ENCODE measurements around the gene PTPN4.

The PTPN4 gene

GRCh38 chr2:119929537-119929936 is 169.8 kb downstream of the PTPN4 start:
- DNase-seq (ENCODE audit: low read depth), result no peak
- no peak overlapping the region for H3K4me3 ChIP-seq (ENCODE audit: low read depth, low read length)
- TF ChIP-seq CTCF (IDR thresholded peaks at IDR 0.05; ENCODE audit: low read depth, low read length, missing control alignments), result no peak

- no peak overlapping the region for H3K4me3 ChIP-seq (ENCODE audit: low read depth, low read length)
- no peak for DNase-seq (ENCODE audit: low read depth)
- no peak for TF ChIP-seq CTCF (IDR thresholded peaks at IDR 0.05; ENCODE audit: low read depth, low read length, missing control alignments)
These were observed 173.1 kb downstream of the PTPN4 start for GRCh38 chr2:119932809-119933208.

GRCh38 chr2:119934319-119934718 is 174.6 kb downstream of the PTPN4 start:
- TF ChIP-seq CTCF (IDR thresholded peaks at IDR 0.05; ENCODE audit: low read depth, low read length, missing control alignments), result no peak
- H3K4me3 ChIP-seq (ENCODE audit: low read depth, low read length), result no peak overlapping the region
- no peak for DNase-seq (ENCODE audit: low read depth)

GRCh38 chr2:119937680-119938079 is 178.0 kb downstream of the PTPN4 start:
- no peak for TF ChIP-seq CTCF (IDR thresholded peaks at IDR 0.05; ENCODE audit: low read depth, low read length, missing control alignments)
- H3K4me3 ChIP-seq (ENCODE audit: low read depth, low read length), result no peak overlapping the region
- no peak for DNase-seq (ENCODE audit: low read depth)

- H3K4me3 ChIP-seq (ENCODE audit: low read depth, low read length), result no peak overlapping the region
- no peak for DNase-seq (ENCODE audit: low read depth)
- no peak for TF ChIP-seq CTCF (IDR thresholded peaks at IDR 0.05; ENCODE audit: low read depth, low read length, missing control alignments)
These were observed 180.2 kb downstream of the PTPN4 start for GRCh38 chr2:119939915-119940314.

GRCh38 chr2:119940856-119941255 is 181.1 kb downstream of the PTPN4 start:
- no peak overlapping the region for H3K4me3 ChIP-seq (ENCODE audit: low read depth, low read length)
- no peak for TF ChIP-seq CTCF (IDR thresholded peaks at IDR 0.05; ENCODE audit: low read depth, low read length, missing control alignments)

GRCh38 chr2:119941388-119941787 is 181.7 kb downstream of the PTPN4 start:
- TF ChIP-seq CTCF (IDR thresholded peaks at IDR 0.05; ENCODE audit: low read depth, low read length, missing control alignments), result no peak
- no peak for DNase-seq (ENCODE audit: low read depth)

More at GRCh38 chr2:119940856-119941255, 181.1 kb downstream of the PTPN4 start:
- DNase-seq (ENCODE audit: low read depth), result no peak

More at GRCh38 chr2:119941388-119941787, 181.7 kb downstream of the PTPN4 start:
- H3K4me3 ChIP-seq (ENCODE audit: low read depth, low read length), result no peak overlapping the region
